ENCODE measurements around the gene PARD3.

- no peak for TF ChIP-seq MLLT1 (IDR thresholded peaks at IDR 0.05)
- no peak for TF ChIP-seq ESRRA (IDR thresholded peaks at IDR 0.05; ENCODE audit: low read length)
- TF ChIP-seq MTA3 (IDR thresholded peaks at IDR 0.05; ENCODE audit: borderline replicate concordance, low read length), result no peak
- no peak for TF ChIP-seq ZBTB40 (IDR thresholded peaks at IDR 0.05; ENCODE audit: borderline replicate concordance)
Measured at GRCh38 chr10:34761453-34761852, 53.6 kb downstream of the PARD3 start.

Data from GM12878 (cell line).